ENCODE measurements around the gene SLC8A3. TPM values are rescaled to one million over a fixed set of nuclear protein-coding genes. Genes with fewer than 3 reads are reported as not detected.

SLC8A3 gene
- total RNA-seq, 2 donors from 2014 or later: 0.40 TPM

GRCh38 chr14:70023871-70024270 is 164.9 kb downstream of the SLC8A3 start:
- H3K27ac ChIP-seq: no peak overlapping the region
- H3K4me3 ChIP-seq: no peak overlapping the region
- DNase-seq: no peak
- no peaks in the 10 kb centered on the region for H3K9me3 ChIP-seq
- intact Hi-C loops (cut with DNase I): loop anchor here (10.0 kb wide), 1 partner anchor 439 kb away; no protein-coding TSS in a partner anchor
- no peaks in the 10 kb centered on the region for H3K27me3 ChIP-seq
- H3K9ac ChIP-seq (ENCODE audit: low read depth in 2 of 2, low read length in 2 of 2): no peak overlapping the region
- no peaks in the 10 kb centered on the region for H3K4me1 ChIP-seq
- no peak for TF ChIP-seq CTCF (IDR thresholded peaks at IDR 0.05)
- no peaks in the 10 kb centered on the region for H3K36me3 ChIP-seq

GRCh38 chr14:70022771-70023445 is 165.8 kb downstream of the SLC8A3 start:
- intact Hi-C loops (cut with DNase I): loop anchor here (10.0 kb wide), 1 partner anchor 438 kb away; no protein-coding TSS in a partner anchor
- no peaks in the 10 kb centered on the region for H3K36me3 ChIP-seq
- no peak for TF ChIP-seq CTCF (IDR thresholded peaks at IDR 0.05)

GRCh38 chr14:70021548-70022220 is 167.1 kb downstream of the SLC8A3 start:
- Histone ChIP-seq H3K4me1 (peaks cover 4% of the 10 kb centered on the region), H3K9me3 (no peaks in the 10 kb centered on the region), H3K27ac (no peak overlapping the region), H3K4me3 (no peak overlapping the region), H3K36me3 (no peaks in the 10 kb centered on the region), H3K9ac (ENCODE audit: low read depth in 2 of 2, low read length in 2 of 2) (no peak overlapping the region), H3K27me3 (no peaks in the 10 kb centered on the region)
- no peak for DNase-seq
- intact Hi-C loops (cut with DNase I): loop anchor here (10.0 kb wide), 1 partner anchor 437 kb away; no protein-coding TSS in a partner anchor
- TF ChIP-seq CTCF (IDR thresholded peaks at IDR 0.05): no peak

More at GRCh38 chr14:70022771-70023445, 165.8 kb downstream of the SLC8A3 start:
- H3K27ac ChIP-seq: no peak overlapping the region
- peaks cover 4% of the 10 kb centered on the region for H3K4me1 ChIP-seq
- no peak for DNase-seq
- no peak overlapping the region for H3K4me3 ChIP-seq
- H3K27me3 ChIP-seq: no peaks in the 10 kb centered on the region
- H3K9me3 ChIP-seq: no peaks in the 10 kb centered on the region
- no peak overlapping the region for H3K9ac ChIP-seq (ENCODE audit: low read depth in 2 of 2, low read length in 2 of 2)

DNA sequence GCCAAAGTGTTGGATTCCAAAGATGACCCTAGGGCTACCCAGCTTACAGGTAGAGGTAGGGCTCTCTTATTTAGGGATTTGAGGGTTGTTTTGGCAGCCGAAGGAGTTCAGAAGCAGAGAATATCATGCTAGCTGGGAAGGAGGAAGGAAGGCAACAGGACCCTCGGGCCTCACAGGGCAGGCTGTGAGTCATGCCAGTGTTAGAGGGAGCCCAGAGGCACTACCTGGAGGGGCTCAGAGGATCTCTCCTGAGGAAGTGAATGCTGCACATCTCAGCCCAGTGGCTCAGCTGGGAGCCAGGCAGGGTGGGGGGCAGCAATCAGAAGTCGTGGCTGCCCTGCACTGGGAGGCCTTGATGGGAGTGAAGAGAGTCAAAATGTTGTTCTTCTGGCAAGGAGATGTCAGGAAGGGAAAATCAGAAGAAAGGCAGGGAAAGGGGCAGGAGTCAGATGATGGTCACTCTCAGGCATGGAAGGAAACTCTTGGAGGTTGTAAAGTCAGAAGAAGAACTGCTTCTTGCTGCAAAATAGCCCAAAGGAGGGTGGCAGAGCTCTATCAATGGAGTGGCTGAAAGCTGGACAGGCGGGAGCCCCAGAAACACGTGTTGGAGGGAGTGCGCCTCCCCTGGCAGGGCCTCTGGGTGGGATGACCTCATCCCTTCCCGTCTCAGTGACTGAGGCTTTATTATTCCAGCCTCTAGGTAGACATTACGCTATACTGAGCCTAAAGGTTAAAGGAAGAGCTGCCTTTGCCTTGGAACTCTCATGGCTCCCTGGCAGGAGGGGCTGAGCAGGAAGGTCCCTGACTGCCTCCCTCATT is 168.2 kb downstream of the SLC8A3 start:
- Histone ChIP-seq H3K9me3 (no peaks in the 10 kb centered on the region), H3K4me1 (peaks cover 4% of the 10 kb centered on the region), H3K27ac (no peak overlapping the region), H3K27me3 (no peaks in the 10 kb centered on the region), H3K9ac (ENCODE audit: low read depth in 2 of 2, low read length in 2 of 2) (no peak overlapping the region), H3K36me3 (no peaks in the 10 kb centered on the region), H3K4me3 (no peak overlapping the region)
- no peak for TF ChIP-seq CTCF (IDR thresholded peaks at IDR 0.05)
- intact Hi-C loops (cut with DNase I): loop anchor here (10.0 kb wide), 1 partner anchor 436 kb away; no protein-coding TSS in a partner anchor
- DNase-seq: no peak

DNA sequence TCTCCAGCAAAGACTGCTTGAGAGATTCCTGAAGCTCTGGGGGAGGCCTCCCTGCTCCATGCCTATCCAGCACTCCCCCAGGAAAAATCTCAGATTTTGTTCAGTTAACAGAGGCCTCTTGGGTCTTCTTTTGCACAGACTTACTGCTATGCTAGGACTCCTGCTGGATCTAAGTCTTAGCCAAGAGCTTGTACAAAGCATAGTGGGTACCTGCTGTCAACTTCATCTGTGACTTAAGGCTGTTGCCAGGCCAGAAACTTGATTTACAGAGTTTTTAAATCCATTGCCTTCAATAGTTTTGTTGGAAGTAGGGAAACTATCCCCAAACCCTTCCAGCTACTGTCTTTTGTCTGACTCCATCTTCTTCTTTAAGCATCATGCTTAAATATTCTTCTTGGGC is 169.1 kb downstream of the SLC8A3 start:
- H3K4me3 ChIP-seq: no peak overlapping the region
- no peaks in the 10 kb centered on the region for H3K36me3 ChIP-seq
- no peak overlapping the region for H3K9ac ChIP-seq (ENCODE audit: low read depth in 2 of 2, low read length in 2 of 2)
- no peak overlapping the region for H3K27ac ChIP-seq
- TF ChIP-seq CTCF (IDR thresholded peaks at IDR 0.05): no peak
- no peaks in the 10 kb centered on the region for H3K9me3 ChIP-seq
- intact Hi-C loops (cut with DNase I): loop anchor here (10.0 kb wide), 1 partner anchor 435 kb away; no protein-coding TSS in a partner anchor
- no peaks in the 10 kb centered on the region for H3K27me3 ChIP-seq
- DNase-seq: no peak
- H3K4me1 ChIP-seq: peaks cover 4% of the 10 kb centered on the region
